ENCODE measurements around the gene TYW1. TPM values are rescaled to one million over a fixed set of nuclear protein-coding genes. Genes with fewer than 3 reads are reported as not detected.
"Not testable (repeated sequence)": the region's sequence is repeated elsewhere in the genome, so short reads cannot be mapped to it uniquely, and the experiment has no call there.

TYW1 gene
- total RNA-seq, 1 experiment from 2014 or later: 15.3 TPM

- Mint-ChIP-seq H3K27me3 (ENCODE audit: low read depth) (peaks cover 3% of the 10 kb centered on the region), H3K27ac (peak overlapping the region; percentile 36; the same call in 1 of the 2 replicates), H3K9me3 (peaks cover 12% of the 10 kb centered on the region), H3K36me3 (peaks cover 3% of the 10 kb centered on the region; the same call in 1 of the 2 replicates), H3K4me3 (no peak overlapping the region), H3K4me1 (peaks cover 1% of the 10 kb centered on the region; the same call in 1 of the 2 replicates)
- ChIA-PET POLR2A (no interaction called here), CTCF (no interaction called here)
- TF ChIP-seq GABPB1 (CRISPR knock-in tag; IDR thresholded peaks at IDR 0.05): no peak
- TF ChIP-seq NFYB (CRISPR knock-in tag; conservative IDR thresholded peaks at IDR 0.05; ENCODE audit: low read depth): peak; percentile 59
- TF ChIP-seq TCF7 (CRISPR knock-in tag; IDR thresholded peaks at IDR 0.05; ENCODE audit: low read depth): no peak
- no peak for TF ChIP-seq RORB (CRISPR knock-in tag; IDR thresholded peaks at IDR 0.05)
- TF ChIP-seq USF2 (CRISPR knock-in tag; IDR thresholded peaks at IDR 0.05): peak; percentile 70; the same call in 1 of the 2 replicates
- TF ChIP-seq ZNF219 (CRISPR knock-in tag; IDR thresholded peaks at IDR 0.05; ENCODE audit: borderline replicate concordance): no peak
- TF ChIP-seq KAT7 (CRISPR knock-in tag; IDR thresholded peaks at IDR 0.05; ENCODE audit: borderline replicate concordance): no peak
- DNase-seq (ENCODE audit: low spot score) (peak; percentile 18), ATAC-seq (peak; percentile 82)
Observed at GRCh38 chr7:66974986-66975590, 21.5 kb upstream of the TYW1 start.

GRCh38 chr7:66978312-66978711, 18.3 kb upstream of the TYW1 start:
- CTCF ChIA-PET; DNase-seq (ENCODE audit: low spot score); H3K27me3 Mint-ChIP-seq (ENCODE audit: low read depth); H3K36me3 Mint-ChIP-seq; H3K4me1 Mint-ChIP-seq; H3K4me3 Mint-ChIP-seq; H3K27ac Mint-ChIP-seq; ATAC-seq: not testable (repeated sequence)
- peaks cover 22% of the 10 kb centered on the region for H3K9me3 Mint-ChIP-seq
- POLR2A ChIA-PET: interaction anchor here (0.6 kb wide), 2 partner anchors 363 to 441 kb away, joined by 4 to 5 read pairs; no protein-coding TSS in a partner anchor

DNA sequence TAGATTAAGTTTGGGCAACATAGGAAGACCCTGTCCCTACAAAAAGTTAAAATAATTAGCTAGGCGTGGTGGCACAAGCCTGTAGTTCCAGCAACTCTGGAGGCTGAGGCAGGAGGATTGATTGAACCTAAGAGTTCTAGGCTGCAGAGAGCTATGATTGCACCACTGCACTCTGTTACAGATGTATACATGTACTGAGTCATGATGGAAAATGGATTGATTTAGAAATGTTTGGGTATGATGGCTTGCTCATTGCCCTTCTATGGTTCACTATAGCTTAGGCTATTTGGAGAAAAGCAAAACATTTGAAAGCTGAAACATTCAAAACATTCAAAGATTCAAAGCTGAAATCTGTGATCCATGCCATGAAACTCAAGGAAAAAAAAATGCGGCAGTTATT, 17.6 kb upstream of the TYW1 start:
- POLR2A ChIA-PET; H3K36me3 Mint-ChIP-seq; H3K27ac Mint-ChIP-seq; H3K27me3 Mint-ChIP-seq (ENCODE audit: low read depth); CTCF ChIA-PET; DNase-seq (ENCODE audit: low spot score); H3K4me3 Mint-ChIP-seq; H3K4me1 Mint-ChIP-seq; ATAC-seq: not testable (repeated sequence)
- peaks cover 22% of the 10 kb centered on the region for H3K9me3 Mint-ChIP-seq

DNA sequence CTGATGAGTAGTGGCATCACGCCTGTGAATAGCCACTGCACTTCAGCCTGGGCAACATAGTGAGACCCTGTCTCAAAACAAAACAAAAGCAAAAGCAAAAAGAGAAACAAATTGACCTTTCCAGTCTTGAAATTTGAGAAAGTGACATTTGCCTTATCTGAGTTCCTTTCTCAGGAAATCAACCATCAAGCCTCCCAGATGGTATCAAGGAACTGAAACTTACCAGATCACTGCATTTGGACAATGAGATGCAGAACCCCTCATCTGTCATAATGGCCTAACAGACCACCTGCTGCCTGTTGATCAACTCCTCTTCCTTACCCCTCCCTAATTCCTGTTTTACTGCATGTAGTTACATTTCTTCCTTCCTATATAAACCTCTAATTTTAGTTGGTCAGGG, 16.3 kb upstream of the TYW1 start:
- H3K4me1 Mint-ChIP-seq; ATAC-seq; H3K4me3 Mint-ChIP-seq; H3K36me3 Mint-ChIP-seq; POLR2A ChIA-PET; DNase-seq (ENCODE audit: low spot score); CTCF ChIA-PET; H3K27me3 Mint-ChIP-seq (ENCODE audit: low read depth); H3K27ac Mint-ChIP-seq: not testable (repeated sequence)
- H3K9me3 Mint-ChIP-seq: peaks cover 18% of the 10 kb centered on the region

DNA sequence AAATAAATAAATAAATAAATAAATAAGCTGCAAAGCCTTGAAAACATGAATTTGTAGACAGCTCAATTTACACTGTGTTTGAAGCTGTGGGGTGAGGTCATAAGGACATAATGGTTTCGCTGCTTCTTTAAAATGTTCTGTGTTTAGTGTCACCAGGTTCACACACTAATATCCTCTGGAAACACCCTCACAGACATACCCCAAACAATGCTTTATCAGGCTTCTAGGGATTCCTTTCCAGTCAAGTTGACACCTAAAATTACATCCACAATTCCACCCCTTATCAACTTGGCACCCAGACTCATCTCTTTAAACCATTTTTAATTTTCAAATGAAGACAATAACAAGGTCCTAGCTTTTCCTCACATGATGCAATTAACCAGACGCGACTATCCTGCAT, 7.1 kb upstream of the TYW1 start:
- not testable (repeated sequence) for H3K27ac Mint-ChIP-seq; H3K27me3 Mint-ChIP-seq (ENCODE audit: low read depth); DNase-seq (ENCODE audit: low spot score); ATAC-seq; H3K4me1 Mint-ChIP-seq; H3K4me3 Mint-ChIP-seq; H3K9me3 Mint-ChIP-seq
- ChIA-PET POLR2A (interaction anchor here (0.7 kb wide), 1 partner anchor 18 kb away, joined by 3 read pairs; no protein-coding TSS in a partner anchor), CTCF (interaction anchor here (0.7 kb wide), 1 partner anchor 84 kb away, joined by 3 read pairs; no protein-coding TSS in a partner anchor)
- H3K36me3 Mint-ChIP-seq: peaks cover 37% of the 10 kb centered on the region

- CTCF ChIA-PET: interaction anchor here (1.3 kb wide), 1 partner anchor 149 kb away, joined by 5 read pairs; no protein-coding TSS in a partner anchor
- H3K36me3 Mint-ChIP-seq: peaks cover 25% of the 10 kb centered on the region
- POLR2A ChIA-PET; ATAC-seq; H3K27me3 Mint-ChIP-seq (ENCODE audit: low read depth); H3K9me3 Mint-ChIP-seq; DNase-seq (ENCODE audit: low spot score); H3K4me1 Mint-ChIP-seq: not testable (repeated sequence)
- H3K4me3 Mint-ChIP-seq: peak overlapping the region; percentile 100
- H3K27ac Mint-ChIP-seq: peak overlapping the region; percentile 57; the same call in 1 of the 2 replicates
Observed at GRCh38 chr7:66994051-66994450, 2.6 kb upstream of the TYW1 start.

- peak overlapping the region; percentile 100 for H3K4me3 Mint-ChIP-seq
- peak; percentile 19; the same call in 1 of the 2 replicates for TF ChIP-seq TEAD1 (CRISPR knock-in tag; IDR thresholded peaks at IDR 0.05)
- CTCF ChIA-PET: interaction anchor here (0.7 to 1.3 kb wide), 2 partner anchors 121 to 150 kb away, joined by 3 to 5 read pairs; no protein-coding TSS in a partner anchor
- H3K9me3 Mint-ChIP-seq; POLR2A ChIA-PET; H3K4me1 Mint-ChIP-seq; H3K27me3 Mint-ChIP-seq (ENCODE audit: low read depth): not testable (repeated sequence)
- peak overlapping the region; percentile 100 for H3K27ac Mint-ChIP-seq
- H3K36me3 Mint-ChIP-seq: peaks cover 29% of the 10 kb centered on the region
- DNase-seq (ENCODE audit: low spot score) (peak; percentile 19), ATAC-seq (peak; percentile 5; the same call in 1 of the 2 replicates)
Observed at GRCh38 chr7:66994691-66995049, 2.0 kb upstream of the TYW1 start.
